Colonic mucosa (tissue), 4 donors: ENCODE measurements around the gene GDPD5. TPM values are rescaled to one million over a fixed set of nuclear protein-coding genes. Genes with fewer than 3 reads are reported as not detected.

Experiments
- DNase-seq: peaks from one replicate; pipeline ENCODE4 v3.0.0-alpha.2; 2020
- H3K27ac ChIP-seq: fragments of 200-600 bp; one replicate; pipeline ENCODE4 v1.8.0; 2021
- H3K27me3 ChIP-seq: fragments of 200-600 bp; one replicate; pipeline ENCODE4 v1.8.0; 2021
- H3K36me3 ChIP-seq: fragments of 200-600 bp; one replicate; pipeline ENCODE4 v1.8.0; 2021
- H3K4me1 ChIP-seq: fragments of 200-600 bp; one replicate; pipeline ENCODE4 v1.8.0; 2021; ENCODE audit warnings: mild to moderate bottlenecking
- H3K4me3 ChIP-seq: fragments of 200-600 bp; one replicate; pipeline ENCODE4 v1.8.0; 2021
- H3K9ac ChIP-seq, 2 donors: one replicate each; pipeline ENCODE4 v1.7.0; 2013; ENCODE audit warnings: control low read depth in 2 of 2, low read depth in 2 of 2, low read length in 2 of 2
- H3K9me3 ChIP-seq: fragments of 200-600 bp; one replicate; pipeline ENCODE4 v1.8.0; 2021
- CTCF ChIP-seq: fragments of 200-600 bp; IDR thresholded peaks from one replicate; pipeline ENCODE4 v1.8.0; 2022; ENCODE audit warnings: antibody characterized with exemption, mild to moderate bottlenecking
- intact Hi-C: fragments of 100-400 bp; cut with DNase I; formaldehyde crosslinking; loops from one replicate; pipeline ENCODE4 v1.14.1; 2022
- total RNA-seq, 2 donors: library from RNA; stranded (reverse); fragmentation: NEBNext Ultra II Directional in 1 of 2; extraction: Animal tissue kit (Norgen Biotek cat#: 25700) in 1 of 2; gene quantifications; one replicate each; pipeline ENCODE4 v1.2.1, GENCODE V29; 2021
- donor health status: healthy.
- donor health status: DM: no; HTN: no; CAD: no.
- donor health status: DM: no; HTN: no; CAD: no.

The GDPD5 gene
- total RNA-seq, 2 donors from 2014 or later = 2.6 to 4.1 TPM

GRCh38 chr11:75408957-75409219, 116.9 kb downstream of the GDPD5 start:
- no peaks in the 10 kb centered on the region for H3K9me3 ChIP-seq
- no peaks in the 10 kb centered on the region for H3K4me1 ChIP-seq
- H3K27me3 ChIP-seq = no peaks in the 10 kb centered on the region
- H3K27ac ChIP-seq = no peak overlapping the region
- no peak for DNase-seq
- H3K4me3 ChIP-seq = no peak overlapping the region
- no peak for TF ChIP-seq CTCF
- intact Hi-C loops = no loop called here
- no peak overlapping the region for H3K9ac ChIP-seq
- H3K36me3 ChIP-seq = peaks cover 22% of the 10 kb centered on the region

DNA sequence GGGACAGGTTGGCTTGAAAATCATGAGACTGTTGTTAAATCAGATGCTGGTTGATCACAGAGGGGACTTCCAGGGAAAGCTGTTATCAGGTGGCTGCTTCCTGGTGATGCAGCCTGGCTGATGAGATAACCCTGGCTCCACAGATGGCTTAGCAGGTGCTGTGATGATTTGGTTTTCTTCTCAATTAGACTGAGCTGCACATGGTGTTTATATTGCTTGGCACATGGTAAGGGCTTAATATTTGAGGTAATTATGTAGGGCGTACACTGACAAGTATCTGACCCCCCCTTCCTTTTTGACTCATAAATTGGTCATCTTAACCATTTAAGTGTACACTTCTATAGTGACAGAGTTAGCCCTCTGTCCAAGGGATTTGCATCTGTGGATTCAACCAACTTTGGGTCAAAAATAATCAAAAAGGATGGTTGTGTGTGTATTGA, 119.4 kb downstream of the GDPD5 start:
- TF ChIP-seq CTCF = no peak
- no peak overlapping the region for H3K4me3 ChIP-seq
- intact Hi-C loops = no loop called here
- H3K36me3 ChIP-seq = peaks cover 25% of the 10 kb centered on the region
- H3K27me3 ChIP-seq = no peaks in the 10 kb centered on the region
- H3K9me3 ChIP-seq = no peaks in the 10 kb centered on the region
- peaks cover 5% of the 10 kb centered on the region for H3K4me1 ChIP-seq
- no peak for DNase-seq
- H3K27ac ChIP-seq = no peak overlapping the region
- H3K9ac ChIP-seq = no peak overlapping the region

GRCh38 chr11:75403983-75404658, 121.6 kb downstream of the GDPD5 start:
- intact Hi-C loops = no loop called here
- DNase-seq = no peak

DNA sequence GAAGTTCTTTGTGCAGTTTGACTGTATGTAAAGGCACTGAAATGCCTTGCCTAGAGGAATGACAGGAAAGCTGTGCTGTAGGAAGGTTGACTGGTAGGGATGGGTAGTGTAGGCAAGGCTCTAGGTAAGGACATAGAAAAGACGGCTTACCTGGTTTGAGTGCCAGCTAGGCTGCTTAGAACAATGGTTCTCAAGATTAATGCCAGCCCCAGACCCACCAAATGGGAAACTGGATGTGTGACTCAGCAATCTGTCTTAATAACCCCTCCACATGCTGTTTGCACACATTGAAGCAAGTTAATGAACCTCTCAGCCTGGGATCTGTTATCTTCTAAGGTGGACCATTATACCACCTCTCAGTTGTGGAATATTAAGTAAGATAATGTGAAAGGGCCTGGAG, 122.7 kb downstream of the GDPD5 start:
- no peak for TF ChIP-seq CTCF
- H3K4me1 ChIP-seq = peaks cover 6% of the 10 kb centered on the region
- H3K4me3 ChIP-seq = no peak overlapping the region
- DNase-seq = no peak
- H3K36me3 ChIP-seq = peaks cover 25% of the 10 kb centered on the region
- intact Hi-C loops = no loop called here
- H3K27me3 ChIP-seq = no peaks in the 10 kb centered on the region
- no peaks in the 10 kb centered on the region for H3K9me3 ChIP-seq
- H3K27ac ChIP-seq = no peak overlapping the region
- peak overlapping the region in 1 of 2 donors; percentile 9 for H3K9ac ChIP-seq

More at GRCh38 chr11:75403983-75404658, 121.6 kb downstream of the GDPD5 start:
- H3K4me3 ChIP-seq = no peak overlapping the region
- no peak for TF ChIP-seq CTCF
- H3K36me3 ChIP-seq = peaks cover 25% of the 10 kb centered on the region
- H3K9ac ChIP-seq = no peak overlapping the region
- H3K9me3 ChIP-seq = no peaks in the 10 kb centered on the region
- H3K4me1 ChIP-seq = peaks cover 6% of the 10 kb centered on the region
- no peak overlapping the region for H3K27ac ChIP-seq
- no peaks in the 10 kb centered on the region for H3K27me3 ChIP-seq

DNA sequence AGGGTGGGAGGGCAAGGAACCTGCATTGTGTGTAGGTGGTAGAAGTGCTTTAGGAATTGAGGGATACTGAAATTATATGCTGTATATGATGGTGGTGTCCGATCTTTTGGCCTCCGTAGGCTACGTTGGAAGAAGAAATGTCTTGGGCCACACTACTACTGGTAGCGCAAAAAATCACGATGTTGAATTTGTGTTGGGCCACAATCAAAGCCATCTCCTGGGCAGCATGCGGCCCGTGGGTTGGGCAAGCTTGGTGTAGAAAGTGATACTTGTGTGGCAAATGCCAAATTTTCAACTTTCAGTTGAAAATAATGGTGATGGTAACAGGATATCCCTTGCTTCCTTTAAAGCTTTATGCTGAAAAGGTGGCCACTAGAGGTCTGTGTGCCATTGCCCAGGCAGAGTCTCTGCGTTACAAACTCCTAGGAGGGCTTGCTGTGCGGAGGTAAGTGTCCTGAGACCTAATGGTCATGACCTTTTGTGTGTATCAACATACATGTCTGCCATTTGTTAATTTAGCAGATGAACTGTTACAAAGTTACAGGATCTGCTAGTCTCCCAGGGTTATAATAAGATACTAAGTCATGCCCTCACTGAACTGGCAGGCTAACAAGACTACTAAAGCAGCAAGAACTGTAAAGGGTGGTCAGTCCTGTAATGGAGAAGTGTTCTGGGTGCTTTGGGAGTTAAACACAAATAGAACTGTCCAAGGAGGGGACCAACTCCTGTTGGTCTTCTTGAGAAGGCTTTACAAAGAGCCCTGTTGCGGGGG, 123.6 kb downstream of the GDPD5 start:
- Histone ChIP-seq H3K9ac (peak overlapping the region in 1 of 2 donors; percentile 3), H3K9me3 (no peaks in the 10 kb centered on the region), H3K27ac (no peak overlapping the region), H3K4me1 (peaks cover 6% of the 10 kb centered on the region), H3K27me3 (no peaks in the 10 kb centered on the region), H3K36me3 (peaks cover 25% of the 10 kb centered on the region), H3K4me3 (no peak overlapping the region)
- intact Hi-C loops = no loop called here
- no peak for TF ChIP-seq CTCF
- DNase-seq = no peak
